Trophoblast cell (in vitro differentiated cells and primary cell): ENCODE data around the gene ODAD2.

Source experiments
- DNase-seq, 2 donors: peaks; one replicate each; pipeline ENCODE4 v3.0.0-alpha.2; 2016
- H2AFZ ChIP-seq: 2 replicates; pipeline ENCODE4 v1.6.1; 2013; ENCODE audit warnings: low read length, moderate library complexity, mild to moderate bottlenecking; ENCODE audit not compliant: insufficient read depth, poor library complexity
- H2AK5ac ChIP-seq: 2 replicates; pipeline ENCODE4 v1.6.1; 2013; ENCODE audit warnings: mild to moderate bottlenecking, low read length
- H2BK120ac ChIP-seq: 2 replicates; pipeline ENCODE4 v1.6.1; 2013; ENCODE audit warnings: low read length, mild to moderate bottlenecking, moderate library complexity; ENCODE audit not compliant: insufficient read depth, poor library complexity
- H2BK12ac ChIP-seq: 2 replicates; pipeline ENCODE4 v1.6.1; 2013; ENCODE audit warnings: mild to moderate bottlenecking, low read length, moderate library complexity
- H2BK5ac ChIP-seq: 2 replicates; pipeline ENCODE4 v1.6.1; 2013; ENCODE audit warnings: low read length, low read depth, moderate library complexity, mild to moderate bottlenecking; ENCODE audit not compliant: poor library complexity
- H3K14ac ChIP-seq: 2 replicates; pipeline ENCODE4 v1.6.1; 2013; ENCODE audit warnings: mild to moderate bottlenecking, low read length
- H3K18ac ChIP-seq: 2 replicates; pipeline ENCODE4 v1.6.1; 2013; ENCODE audit warnings: mild to moderate bottlenecking, low read length
- H3K23ac ChIP-seq: 2 replicates; pipeline ENCODE4 v1.6.1; 2013; ENCODE audit warnings: low read length
- H3K27ac ChIP-seq: 2 replicates; pipeline ENCODE4 v1.5.1; 2013; ENCODE audit warnings: low read depth, mild to moderate bottlenecking, inconsistent platforms, low read length, moderate library complexity
- H3K27me3 ChIP-seq: 2 replicates; pipeline ENCODE4 v1.6.1; 2013; ENCODE audit warnings: inconsistent platforms, mild to moderate bottlenecking, low read length, moderate library complexity; ENCODE audit not compliant: insufficient read depth
- H3K36me3 ChIP-seq, 2 experiments: 1 replicate in 1 of 2; 2 replicates in 1 of 2; pipeline ENCODE4 v1.6.1; 2013; ENCODE audit warnings: low read length in 2 of 2, mild to moderate bottlenecking in 2 of 2, moderate library complexity in 1 of 2; ENCODE audit not compliant: insufficient read depth in 2 of 2, control insufficient read depth in 1 of 2
- H3K4ac ChIP-seq: 2 replicates; pipeline ENCODE4 v1.6.1; 2013; ENCODE audit warnings: low read depth, mild to moderate bottlenecking, low read length, moderate library complexity
- H3K4me1 ChIP-seq, 2 experiments: 1 replicate in 1 of 2; 2 replicates in 1 of 2; pipeline ENCODE4 v1.6.1; 2013; ENCODE audit warnings: low read length in 2 of 2, mild to moderate bottlenecking in 2 of 2, moderate library complexity in 1 of 2; ENCODE audit not compliant: insufficient read depth in 2 of 2, control insufficient read depth in 1 of 2
- H3K4me2 ChIP-seq: 2 replicates; pipeline ENCODE4 v1.6.1; 2013; ENCODE audit warnings: inconsistent platforms, mild to moderate bottlenecking, low read length, moderate library complexity
- H3K4me3 ChIP-seq: 2 replicates; pipeline ENCODE4 v1.5.1; 2013; ENCODE audit warnings: mild to moderate bottlenecking, low read depth, low read length, inconsistent platforms
- H3K79me1 ChIP-seq: one replicate; pipeline ENCODE4 v1.6.1; 2013; ENCODE audit warnings: low read length
- H3K79me2 ChIP-seq: 2 replicates; pipeline ENCODE4 v1.6.1; 2013; ENCODE audit warnings: low read length, mild to moderate bottlenecking; ENCODE audit not compliant: control insufficient read depth, insufficient read depth, poor library complexity
- H3K9ac ChIP-seq: 2 replicates; pipeline ENCODE4 v1.6.1; 2013; ENCODE audit warnings: mild to moderate bottlenecking, low read length
- H3K9me3 ChIP-seq: 2 replicates; pipeline ENCODE4 v1.6.1; 2013; ENCODE audit warnings: low read depth, mild to moderate bottlenecking, control low read depth, inconsistent platforms, low read length; ENCODE audit not compliant: insufficient read depth
- H4K12ac ChIP-seq: 2 replicates; pipeline ENCODE4 v1.6.1; 2013; ENCODE audit warnings: low read depth, mild to moderate bottlenecking, low read length, moderate library complexity
- H4K8ac ChIP-seq: 2 replicates; pipeline ENCODE4 v1.6.1; 2013; ENCODE audit warnings: low read depth, mild to moderate bottlenecking, low read length, moderate library complexity
- H4K91ac ChIP-seq: one replicate; pipeline ENCODE4 v1.6.1; 2013; ENCODE audit warnings: low read depth, mild to moderate bottlenecking, low read length, moderate library complexity
- WGBS: extraction: QIAGEN DNeasy Blood & Tissue Kit; methylation state at CpG from one replicate; pipeline ENCODE4 v1.1.7; 2013; ENCODE audit warnings: missing lambda C conversion rate; ENCODE audit not compliant: insufficient read length, insufficient coverage; ENCODE audit errors: extremely low coverage; 5-methylcytosine and 5-hydroxymethylcytosine counted together

The ODAD2 gene

GRCh38 chr10:27804136-27804535 lies 194.7 kb downstream of the ODAD2 start:
- no peak overlapping the region for H3K27ac ChIP-seq
- peak; percentile 51 to 80 for DNase-seq
- no CpG with 5 or more reads among the region's 7 CpGs for WGBS

GRCh38 chr10:27801171-27801785 lies 197.6 kb downstream of the ODAD2 start:
- H3K36me3 ChIP-seq, result no peaks in the 10 kb centered on the region
- no peaks in the 10 kb centered on the region for H3K9me3 ChIP-seq
- H3K79me1 ChIP-seq, result no peaks in the 10 kb centered on the region
- H3K4ac ChIP-seq, result no peak overlapping the region
- DNase-seq, result peak; percentile 95 to 98
- H3K9ac ChIP-seq, result no peak overlapping the region
- no peak overlapping the region for H2BK5ac ChIP-seq
- H4K91ac ChIP-seq, result no peak overlapping the region
- no peaks in the 10 kb centered on the region for H3K79me2 ChIP-seq
- H3K4me2 ChIP-seq, result peak overlapping the region; percentile 42
- H3K27me3 ChIP-seq, result no peaks in the 10 kb centered on the region
- no peak overlapping the region for H4K8ac ChIP-seq
- no CpG with 5 or more reads among the region's 3 CpGs for WGBS
- peaks cover 0 to 5% of the 10 kb centered on the region in 2 experiments for H3K4me1 ChIP-seq
- H2AK5ac ChIP-seq, result no peak overlapping the region
- H2AFZ ChIP-seq, result no peak overlapping the region
- no peak overlapping the region for H3K23ac ChIP-seq
- no peak overlapping the region for H3K27ac ChIP-seq
- H2BK120ac ChIP-seq, result no peak overlapping the region
- H3K18ac ChIP-seq, result no peak overlapping the region
- H2BK12ac ChIP-seq, result no peak overlapping the region
- no peak overlapping the region for H3K14ac ChIP-seq
- no peak overlapping the region for H3K4me3 ChIP-seq
- H4K12ac ChIP-seq, result no peak overlapping the region

More at GRCh38 chr10:27804136-27804535, 194.7 kb downstream of the ODAD2 start:
- Histone ChIP-seq H2BK12ac (no peak overlapping the region), H4K91ac (no peak overlapping the region), H4K8ac (no peak overlapping the region), H3K4me1 (peaks cover 0 to 5% of the 10 kb centered on the region in 2 experiments), H3K9ac (no peak overlapping the region), H2AFZ (no peak overlapping the region), H2AK5ac (no peak overlapping the region), H4K12ac (no peak overlapping the region), H3K79me1 (no peaks in the 10 kb centered on the region), H2BK5ac (no peak overlapping the region), H3K36me3 (no peaks in the 10 kb centered on the region), H2BK120ac (no peak overlapping the region), H3K4ac (no peak overlapping the region), H3K23ac (no peak overlapping the region), H3K18ac (no peak overlapping the region), H3K9me3 (no peaks in the 10 kb centered on the region), H3K79me2 (no peaks in the 10 kb centered on the region), H3K27me3 (no peaks in the 10 kb centered on the region), H3K14ac (no peak overlapping the region), H3K4me3 (no peak overlapping the region), H3K4me2 (no peak overlapping the region)

- no peak overlapping the region for H3K27ac ChIP-seq
- peak; percentile 77 to 90 for DNase-seq
- no peak overlapping the region for H2AK5ac ChIP-seq
- H3K9me3 ChIP-seq, result no peaks in the 10 kb centered on the region
- H3K79me1 ChIP-seq, result no peaks in the 10 kb centered on the region
- H3K4me1 ChIP-seq, result peaks cover 0 to 5% of the 10 kb centered on the region in 2 experiments
- no peak overlapping the region for H4K12ac ChIP-seq
- no peaks in the 10 kb centered on the region for H3K79me2 ChIP-seq
- no peak overlapping the region for H3K18ac ChIP-seq
- no peak overlapping the region for H4K8ac ChIP-seq
- no peak overlapping the region for H3K4me3 ChIP-seq
- no peak overlapping the region for H2BK5ac ChIP-seq
- H3K14ac ChIP-seq, result no peak overlapping the region
- H3K9ac ChIP-seq, result no peak overlapping the region
- no peak overlapping the region for H3K23ac ChIP-seq
- no peaks in the 10 kb centered on the region for H3K36me3 ChIP-seq
- no peaks in the 10 kb centered on the region for H3K27me3 ChIP-seq
- no peak overlapping the region for H3K4me2 ChIP-seq
- no peak overlapping the region for H2BK120ac ChIP-seq
- no peak overlapping the region for H3K4ac ChIP-seq
- H2AFZ ChIP-seq, result no peak overlapping the region
- H4K91ac ChIP-seq, result no peak overlapping the region
- no CpG with 5 or more reads among the region's 3 CpGs for WGBS
- no peak overlapping the region for H2BK12ac ChIP-seq
Observed at GRCh38 chr10:27799046-27799445, 199.8 kb downstream of the ODAD2 start.

- no peak overlapping the region for H3K27ac ChIP-seq
- no peaks in the 10 kb centered on the region for H3K79me1 ChIP-seq
- no peak overlapping the region for H2AFZ ChIP-seq
- H3K79me2 ChIP-seq, result no peaks in the 10 kb centered on the region
- no peak overlapping the region for H2BK120ac ChIP-seq
- no peaks in the 10 kb centered on the region for H3K9me3 ChIP-seq
- no peak overlapping the region for H3K23ac ChIP-seq
- no peaks in the 10 kb centered on the region for H3K4me1 ChIP-seq
- no peak overlapping the region for H3K4me2 ChIP-seq
- no peak overlapping the region for H2BK5ac ChIP-seq
- no peak overlapping the region for H3K4ac ChIP-seq
- no peak overlapping the region for H4K8ac ChIP-seq
- no peak overlapping the region for H2BK12ac ChIP-seq
- no peak overlapping the region for H4K12ac ChIP-seq
- no peak overlapping the region for H3K9ac ChIP-seq
- H4K91ac ChIP-seq, result no peak overlapping the region
- no peak overlapping the region for H3K4me3 ChIP-seq
- H3K14ac ChIP-seq, result no peak overlapping the region
- H3K27me3 ChIP-seq, result no peaks in the 10 kb centered on the region
- no peak for DNase-seq
- WGBS, result no CpG with 5 or more reads among the region's 1 CpG
- no peak overlapping the region for H2AK5ac ChIP-seq
- H3K36me3 ChIP-seq, result no peaks in the 10 kb centered on the region
- H3K18ac ChIP-seq, result no peak overlapping the region
Observed at GRCh38 chr10:27794157-27794556, 204.7 kb downstream of the ODAD2 start.
